ENCODE measurements around the gene PTBP3.

Gene PTBP3

GRCh38 chr9:112176524-112176923 is 156.9 kb downstream of the PTBP3 start:
- peaks cover 0 to 5% of the 10 kb centered on the region in 2 donors for H3K4me1 ChIP-seq (ENCODE audit: control insufficient read depth in 2 of 2, insufficient read depth in 1 of 2, low read depth in 1 of 2, low read length in 2 of 2)
- H2BK12ac ChIP-seq (ENCODE audit: low read length): no peak overlapping the region
- H3K9ac ChIP-seq (ENCODE audit: low read depth, low read length, poor library complexity): no peak overlapping the region
- DNase-seq (ENCODE audit: low spot score): no peak
- WGBS, 2 donors (ENCODE audit: extremely low coverage in 2 of 2, insufficient read length in 2 of 2, insufficient replicate concordance in 1 of 2): no CpG with 5 or more reads among the region's 5 CpGs
- no peak overlapping the region for H2BK5ac ChIP-seq (ENCODE audit: low read length)
- H2BK15ac ChIP-seq (ENCODE audit: low read length): no peak overlapping the region
- no peak overlapping the region for H2AFZ ChIP-seq (ENCODE audit: low read length)
- peaks cover 0 to 26% (median 15%) of the 10 kb centered on the region in 3 experiments for H3K27me3 ChIP-seq (ENCODE audit: control insufficient read depth in 3 of 3, insufficient read depth in 3 of 3, low read depth in 1 of 3, low read length in 3 of 3)
- peaks cover 0 to 2% of the 10 kb centered on the region in 2 donors for H3K9me3 ChIP-seq (replicated peaks in 1 of 2; ENCODE audit: control insufficient read depth in 2 of 2, insufficient read depth in 1 of 2, low read depth in 1 of 2, low read length in 2 of 2)
- H3K14ac ChIP-seq (ENCODE audit: low read length): no peak overlapping the region
- no peak overlapping the region for H2AK5ac ChIP-seq (ENCODE audit: low read depth, low read length)
- H3K4ac ChIP-seq (ENCODE audit: low read length): no peak overlapping the region
- H3K36me3 ChIP-seq (replicated peaks in 1 of 2; ENCODE audit: control insufficient read depth in 2 of 2, insufficient read depth in 2 of 2, low read length in 2 of 2): no peaks in the 10 kb centered on the region
- no peak overlapping the region for H4K8ac ChIP-seq (ENCODE audit: low read depth, low read length)
- H2BK120ac ChIP-seq (ENCODE audit: low read depth, low read length): no peak overlapping the region
- H3K79me1 ChIP-seq (ENCODE audit: low read depth, low read length): no peaks in the 10 kb centered on the region
- no peak overlapping the region for H3K23ac ChIP-seq (ENCODE audit: low read depth, low read length, poor library complexity)
- no peak overlapping the region for H3K18ac ChIP-seq (ENCODE audit: low read length)
- H3K27ac ChIP-seq (replicated peaks; ENCODE audit: low read length): no peak overlapping the region
- H3K4me2 ChIP-seq (ENCODE audit: insufficient read depth, low read length, poor library complexity, severe bottlenecking): no peak overlapping the region
- no peak overlapping the region for H3K4me3 ChIP-seq (ENCODE audit: low read length in 2 of 2)
- no peak overlapping the region for H4K91ac ChIP-seq (ENCODE audit: low read depth, low read length, poor library complexity)

GRCh38 chr9:112175796-112176315 is 157.6 kb downstream of the PTBP3 start:
- H3K14ac ChIP-seq (ENCODE audit: low read length): peak overlapping the region; percentile 59
- no peaks in the 10 kb centered on the region for H3K79me1 ChIP-seq (ENCODE audit: low read depth, low read length)
- no peak overlapping the region for H3K27ac ChIP-seq (replicated peaks; ENCODE audit: low read length)
- no peak overlapping the region for H4K91ac ChIP-seq (ENCODE audit: low read depth, low read length, poor library complexity)
- no peak overlapping the region for H2BK12ac ChIP-seq (ENCODE audit: low read length)
- H3K4me3 ChIP-seq (ENCODE audit: low read length in 2 of 2): peak overlapping the region; percentile 44 to 88
- no peak overlapping the region for H3K23ac ChIP-seq (ENCODE audit: low read depth, low read length, poor library complexity)
- H3K4me2 ChIP-seq (ENCODE audit: insufficient read depth, low read length, poor library complexity, severe bottlenecking): peak overlapping the region; percentile 86
- no peak overlapping the region for H2AK5ac ChIP-seq (ENCODE audit: low read depth, low read length)
- no peak overlapping the region for H3K4ac ChIP-seq (ENCODE audit: low read length)
- DNase-seq (ENCODE audit: low spot score): no peak
- no peak overlapping the region for H2BK5ac ChIP-seq (ENCODE audit: low read length)
- H3K36me3 ChIP-seq (replicated peaks in 1 of 2; ENCODE audit: control insufficient read depth in 2 of 2, insufficient read depth in 2 of 2, low read length in 2 of 2): no peaks in the 10 kb centered on the region
- WGBS, 2 donors (ENCODE audit: extremely low coverage in 2 of 2, insufficient read length in 2 of 2, insufficient replicate concordance in 1 of 2): no CpG with 5 or more reads among the region's 17 CpGs
- H3K4me1 ChIP-seq (ENCODE audit: control insufficient read depth in 2 of 2, insufficient read depth in 1 of 2, low read depth in 1 of 2, low read length in 2 of 2): peaks cover 0 to 5% of the 10 kb centered on the region in 2 donors
- H4K8ac ChIP-seq (ENCODE audit: low read depth, low read length): no peak overlapping the region
- H3K9ac ChIP-seq (ENCODE audit: low read depth, low read length, poor library complexity): no peak overlapping the region
- H2AFZ ChIP-seq (ENCODE audit: low read length): peak overlapping the region; percentile 95
- no peak overlapping the region for H3K18ac ChIP-seq (ENCODE audit: low read length)
- peaks cover 0 to 26% (median 15%) of the 10 kb centered on the region in 3 experiments for H3K27me3 ChIP-seq (ENCODE audit: control insufficient read depth in 3 of 3, insufficient read depth in 3 of 3, low read depth in 1 of 3, low read length in 3 of 3)
- no peak overlapping the region for H2BK15ac ChIP-seq (ENCODE audit: low read length)
- H3K9me3 ChIP-seq (replicated peaks in 1 of 2; ENCODE audit: control insufficient read depth in 2 of 2, insufficient read depth in 1 of 2, low read depth in 1 of 2, low read length in 2 of 2): peaks cover 0 to 2% of the 10 kb centered on the region in 2 donors
- H2BK120ac ChIP-seq (ENCODE audit: low read depth, low read length): no peak overlapping the region

GRCh38 chr9:112174965-112175795 is 158.2 kb downstream of the PTBP3 start, which contains the start of gene SUSD1:
TSS of gene SUSD1 (minus strand) at chr9:112175297. CDS start at chr9:112175235, 62 bp downstream.
- Histone ChIP-seq H3K4me2 (ENCODE audit: insufficient read depth, low read length, poor library complexity, severe bottlenecking) (peak within 1 kb of the TSS; percentile 86), H2BK5ac (ENCODE audit: low read length) (no peak within 1 kb of the TSS), H3K9ac (ENCODE audit: low read depth, low read length, poor library complexity) (peak within 1 kb of the TSS; percentile 78), H4K91ac (ENCODE audit: low read depth, low read length, poor library complexity) (no peak within 1 kb of the TSS), H3K4ac (ENCODE audit: low read length) (peak within 1 kb of the TSS; percentile 19), H3K18ac (ENCODE audit: low read length) (peak within 1 kb of the TSS; percentile 90), H3K4me3 (ENCODE audit: low read length in 2 of 2) (peak within 1 kb of the TSS; percentile 44 to 88), H3K14ac (ENCODE audit: low read length) (peak within 1 kb of the TSS; percentile 59), H2BK120ac (ENCODE audit: low read depth, low read length) (no peak within 1 kb of the TSS), H3K4me1 (ENCODE audit: control insufficient read depth in 2 of 2, insufficient read depth in 1 of 2, low read depth in 1 of 2, low read length in 2 of 2) (peaks cover 0 to 5% of the 10 kb centered on the region in 2 donors), H2BK12ac (ENCODE audit: low read length) (peak within 1 kb of the TSS; percentile 16), H3K79me1 (ENCODE audit: low read depth, low read length) (no peaks in the 10 kb centered on the region), H3K9me3 (replicated peaks in 1 of 2; ENCODE audit: control insufficient read depth in 2 of 2, insufficient read depth in 1 of 2, low read depth in 1 of 2, low read length in 2 of 2) (peaks cover 0 to 2% of the 10 kb centered on the region in 2 donors), H2AFZ (ENCODE audit: low read length) (peak within 1 kb of the TSS; percentile 95), H4K8ac (ENCODE audit: low read depth, low read length) (no peak within 1 kb of the TSS), H3K36me3 (replicated peaks in 1 of 2; ENCODE audit: control insufficient read depth in 2 of 2, insufficient read depth in 2 of 2, low read length in 2 of 2) (no peaks in the 10 kb centered on the region), H2AK5ac (ENCODE audit: low read depth, low read length) (no peak within 1 kb of the TSS), H3K23ac (ENCODE audit: low read depth, low read length, poor library complexity) (peak within 1 kb of the TSS; percentile 86), H2BK15ac (ENCODE audit: low read length) (peak within 1 kb of the TSS; percentile 20), H3K27ac (replicated peaks; ENCODE audit: low read length) (no peak within 1 kb of the TSS), H3K27me3 (ENCODE audit: control insufficient read depth in 3 of 3, insufficient read depth in 3 of 3, low read depth in 1 of 3, low read length in 3 of 3) (peaks cover 0 to 26% (median 15%) of the 10 kb centered on the region in 3 experiments)
- peak; percentile 33 for DNase-seq (ENCODE audit: low spot score)
- no CpG with 5 or more reads among the region's 88 CpGs for WGBS, 2 donors (ENCODE audit: extremely low coverage in 2 of 2, insufficient read length in 2 of 2, insufficient replicate concordance in 1 of 2)
